GM19035 (cell line): Measurements from ENCODE around the gene SLC8A1.

Experiments
- ATAC-seq: cut with Tn5 transposase; IDR thresholded peaks from one replicate; pipeline ENCODE4 v1.9.1; 2021; ENCODE audit not compliant: unreplicated experiment

The SLC8A1 gene

GRCh38 chr2:40394031-40394430 lies 57.9 kb downstream of the SLC8A1 start:
- no peak for ATAC-seq

- no peak for ATAC-seq
Observed at GRCh38 chr2:40388161-40388560, 63.7 kb downstream of the SLC8A1 start.

GRCh38 chr2:40386177-40386576 lies 65.7 kb downstream of the SLC8A1 start:
- no peak for ATAC-seq

GRCh38 chr2:40384714-40385113 lies 67.2 kb downstream of the SLC8A1 start:
- ATAC-seq: no peak

- no peak for ATAC-seq
Observed at GRCh38 chr2:40384233-40384632, 67.7 kb downstream of the SLC8A1 start.

- no peak for ATAC-seq
Observed at GRCh38 chr2:40380721-40381120, 71.2 kb downstream of the SLC8A1 start.

- ATAC-seq: no peak
Observed at GRCh38 chr2:40380041-40380440, 71.8 kb downstream of the SLC8A1 start.

- no peak for ATAC-seq
Observed at GRCh38 chr2:40374543-40375240, 77.2 kb downstream of the SLC8A1 start.

- ATAC-seq: no peak
Observed at GRCh38 chr2:40373111-40373510, 78.8 kb downstream of the SLC8A1 start.

- no peak for ATAC-seq
Observed at GRCh38 chr2:40372283-40372985, 79.5 kb downstream of the SLC8A1 start.

- ATAC-seq: no peak
Observed at GRCh38 chr2:40371525-40372282, 80.2 kb downstream of the SLC8A1 start.

- ATAC-seq: no peak
Observed at GRCh38 chr2:40370007-40370395, 81.9 kb downstream of the SLC8A1 start.

GRCh38 chr2:40369267-40370006 lies 82.5 kb downstream of the SLC8A1 start:
- no peak for ATAC-seq

- no peak for ATAC-seq
Observed at GRCh38 chr2:40367652-40368051, 84.2 kb downstream of the SLC8A1 start.

GRCh38 chr2:40367032-40367431 lies 84.9 kb downstream of the SLC8A1 start:
- no peak for ATAC-seq

GRCh38 chr2:40364151-40364874 lies 87.6 kb downstream of the SLC8A1 start:
- no peak for ATAC-seq

GRCh38 chr2:40363631-40364030 lies 88.3 kb downstream of the SLC8A1 start:
- no peak for ATAC-seq

- no peak for ATAC-seq
Observed at GRCh38 chr2:40363231-40363630, 88.7 kb downstream of the SLC8A1 start.

- ATAC-seq: no peak
Observed at GRCh38 chr2:40361478-40361877, 90.4 kb downstream of the SLC8A1 start.

- no peak for ATAC-seq
Observed at GRCh38 chr2:40360652-40361051, 91.2 kb downstream of the SLC8A1 start.

GRCh38 chr2:40359811-40360210 lies 92.1 kb downstream of the SLC8A1 start:
- ATAC-seq: no peak
